Hepatocyte (in vitro differentiated cells): Measurements from ENCODE around the gene MRPS18B. TPM values are rescaled to one million over a fixed set of nuclear protein-coding genes. Genes with fewer than 3 reads are reported as not detected.

ENCODE experiments used
- DNase-seq: peaks from one replicate; pipeline ENCODE4 v3.0.0-alpha.2; 2016; ENCODE audit warnings: low spot score
- H2AFZ ChIP-seq: fragments of 200-600 bp; sonication (generic); 2 replicates; pipeline ENCODE4 v1.6.0; 2016; ENCODE audit warnings: antibody characterized with exemption, mild to moderate bottlenecking
- H3K27ac ChIP-seq: fragments of 200-600 bp; sonication (generic); 2 replicates; pipeline ENCODE4 v1.5.1; 2016; ENCODE audit warnings: mild to moderate bottlenecking
- H3K27me3 ChIP-seq: fragments of 200-600 bp; sonication (generic); 2 replicates; pipeline ENCODE4 v1.6.1; 2016
- H3K36me3 ChIP-seq: fragments of 200-600 bp; sonication (generic); replicated peaks from 2 replicates; pipeline ENCODE4 v1.5.1; 2016; ENCODE audit warnings: low read depth; ENCODE audit not compliant: insufficient read depth
- H3K4me1 ChIP-seq: fragments of 200-600 bp; sonication (generic); 2 replicates; pipeline ENCODE4 v1.5.1; 2016; ENCODE audit warnings: mild to moderate bottlenecking, moderate library complexity; ENCODE audit not compliant: insufficient read depth
- H3K4me2 ChIP-seq: fragments of 200-600 bp; sonication (generic); 2 replicates; pipeline ENCODE4 v1.6.0; 2016
- H3K4me3 ChIP-seq: fragments of 200-600 bp; sonication (generic); 2 replicates; pipeline ENCODE4 v1.5.1; 2016; ENCODE audit warnings: mild to moderate bottlenecking
- H3K79me2 ChIP-seq: fragments of 200-600 bp; sonication (generic); 2 replicates; pipeline ENCODE4 v1.6.0; 2017; ENCODE audit warnings: mild to moderate bottlenecking
- H3K9me2 ChIP-seq: fragments of 200-600 bp; sonication (generic); replicated peaks from 2 replicates; pipeline ENCODE4 v1.6.0; 2017; ENCODE audit warnings: mild to moderate bottlenecking; ENCODE audit not compliant: insufficient read depth
- H3K9me3 ChIP-seq: fragments of 200-600 bp; sonication (generic); 2 replicates; pipeline ENCODE4 v1.5.1; 2016; ENCODE audit warnings: low read depth, mild to moderate bottlenecking
- H4K20me1 ChIP-seq: fragments of 200-600 bp; sonication (generic); 2 replicates; pipeline ENCODE4 v1.6.0; 2016; ENCODE audit warnings: mild to moderate bottlenecking; ENCODE audit not compliant: insufficient read depth, poor library complexity, severe bottlenecking
- EZH2 ChIP-seq: fragments of 200-600 bp; sonication (generic); IDR thresholded peaks from 2 replicates; pipeline ENCODE4 v1.6.1; 2016; ENCODE audit warnings: antibody characterized with exemption, mild to moderate bottlenecking, borderline replicate concordance
- EZH2phosphoT487 ChIP-seq: fragments of 200-600 bp; sonication (generic); IDR thresholded peaks from one replicate; pipeline ENCODE4 v1.6.1; 2018; ENCODE audit warnings: antibody characterized with exemption, mild to moderate bottlenecking, low read depth, moderate library complexity; ENCODE audit not compliant: unreplicated experiment, severe bottlenecking
- WGBS: methylation state at CpG from one replicate; pipeline ENCODE4 v1.1.6; 2016; ENCODE audit warnings: low lambda C conversion rate; ENCODE audit errors: missing lambda C conversion rate; 5-methylcytosine and 5-hydroxymethylcytosine counted together
- polyA plus RNA-seq: library from polyadenylated mRNA; unstranded; fragments of >200 nt; fragmentation: Nextera tagmentation; extraction: Ambion mirVana; gene quantifications from 2 replicates; pipeline ENCODE4 v1.2.1, GENCODE V29; 2016
- total RNA-seq: library from RNA; depleted of rRNA; stranded (reverse); fragments of >200 nt; gene quantifications from 2 replicates; pipeline ENCODE4 v1.2.3, GENCODE V29; 2014
- TF ChIP-seq, protein P1 (sequence below): fragments of 200-600 bp; sonication (generic); IDR thresholded peaks from 2 replicates; pipeline ENCODE4 v1.5.1; 2016; ENCODE audit warnings: antibody characterized with exemption, mild to moderate bottlenecking; ENCODE audit not compliant: poor library complexity

MRPS18B gene
- total and polyA plus RNA-seq, 2 experiments from 2014 or later: 38.7 to 59.4 TPM

DNA sequence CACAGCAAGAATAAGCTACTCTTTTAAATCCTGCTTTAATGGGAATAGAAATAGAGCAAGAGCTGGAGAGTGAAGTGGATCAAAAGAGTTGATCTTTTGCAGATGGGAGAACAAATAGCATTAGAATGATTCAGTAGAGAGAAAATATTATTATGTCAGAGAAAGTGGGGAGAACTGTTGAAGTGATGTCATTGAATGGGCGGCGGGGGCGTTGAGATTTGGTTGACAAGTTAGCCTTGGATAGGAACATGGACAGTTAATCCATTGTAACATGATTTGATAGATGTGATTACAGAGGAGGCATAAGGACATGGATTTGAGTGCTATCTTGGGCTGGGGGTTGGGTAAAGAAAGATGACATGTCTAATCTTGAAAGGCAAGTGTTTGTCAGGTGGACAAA, 18.2 kb downstream of the MRPS18B start:
- H3K79me2 ChIP-seq: no peaks in the 10 kb centered on the region
- WGBS: 100% methylated on average over 3 of the region's 3 CpGs
- H3K4me1 ChIP-seq: no peaks in the 10 kb centered on the region
- no peak overlapping the region for H2AFZ ChIP-seq
- no peak overlapping the region for H3K27ac ChIP-seq
- TF ChIP-seq EZH2phosphoT487: no peak
- no peak for TF ChIP-seq EZH2
- TF ChIP-seq, protein P1, sequence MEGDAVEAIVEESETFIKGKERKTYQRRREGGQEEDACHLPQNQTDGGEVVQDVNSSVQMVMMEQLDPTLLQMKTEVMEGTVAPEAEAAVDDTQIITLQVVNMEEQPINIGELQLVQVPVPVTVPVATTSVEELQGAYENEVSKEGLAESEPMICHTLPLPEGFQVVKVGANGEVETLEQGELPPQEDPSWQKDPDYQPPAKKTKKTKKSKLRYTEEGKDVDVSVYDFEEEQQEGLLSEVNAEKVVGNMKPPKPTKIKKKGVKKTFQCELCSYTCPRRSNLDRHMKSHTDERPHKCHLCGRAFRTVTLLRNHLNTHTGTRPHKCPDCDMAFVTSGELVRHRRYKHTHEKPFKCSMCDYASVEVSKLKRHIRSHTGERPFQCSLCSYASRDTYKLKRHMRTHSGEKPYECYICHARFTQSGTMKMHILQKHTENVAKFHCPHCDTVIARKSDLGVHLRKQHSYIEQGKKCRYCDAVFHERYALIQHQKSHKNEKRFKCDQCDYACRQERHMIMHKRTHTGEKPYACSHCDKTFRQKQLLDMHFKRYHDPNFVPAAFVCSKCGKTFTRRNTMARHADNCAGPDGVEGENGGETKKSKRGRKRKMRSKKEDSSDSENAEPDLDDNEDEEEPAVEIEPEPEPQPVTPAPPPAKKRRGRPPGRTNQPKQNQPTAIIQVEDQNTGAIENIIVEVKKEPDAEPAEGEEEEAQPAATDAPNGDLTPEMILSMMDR: no peak
- no peaks in the 10 kb centered on the region for H3K9me2 ChIP-seq
- H3K27me3 ChIP-seq: no peaks in the 10 kb centered on the region
- DNase-seq: no peak
- no peak overlapping the region for H3K4me3 ChIP-seq
- H4K20me1 ChIP-seq: no peaks in the 10 kb centered on the region
- no peaks in the 10 kb centered on the region for H3K9me3 ChIP-seq
- H3K4me2 ChIP-seq: no peak overlapping the region
- no peaks in the 10 kb centered on the region for H3K36me3 ChIP-seq

DNA sequence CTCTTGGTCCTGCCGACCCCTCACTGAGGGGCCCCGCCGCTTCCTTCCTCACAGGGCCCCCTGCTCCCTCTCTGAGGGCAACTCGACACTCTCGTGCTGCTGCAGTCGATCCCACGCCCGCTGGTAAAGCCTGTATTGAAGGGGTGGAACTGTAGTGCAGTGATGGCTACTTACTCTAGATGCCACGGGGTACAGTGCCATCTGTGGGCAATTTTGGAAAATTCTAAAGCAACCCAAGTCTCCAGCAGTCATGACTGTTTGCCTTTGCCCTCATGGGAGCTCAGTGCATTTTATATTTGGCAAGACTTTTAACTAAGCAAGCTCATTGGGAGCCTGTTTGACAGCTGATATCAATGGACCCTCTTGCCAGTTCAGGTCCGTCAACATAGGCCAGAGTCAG, 22.8 kb downstream of the MRPS18B start:
- Histone ChIP-seq H4K20me1 (no peaks in the 10 kb centered on the region), H3K36me3 (no peaks in the 10 kb centered on the region), H3K4me1 (peaks cover 6% of the 10 kb centered on the region), H3K27ac (no peak overlapping the region), H3K27me3 (no peaks in the 10 kb centered on the region), H3K4me2 (no peak overlapping the region), H3K9me2 (no peaks in the 10 kb centered on the region), H3K9me3 (no peaks in the 10 kb centered on the region), H3K79me2 (peaks cover 19% of the 10 kb centered on the region), H3K4me3 (no peak overlapping the region), H2AFZ (no peak overlapping the region)
- 87% methylated on average over 10 of the region's 10 CpGs for WGBS
- TF ChIP-seq EZH2: no peak
- no peak for TF ChIP-seq EZH2phosphoT487
- TF ChIP-seq, protein P1: no peak
- DNase-seq: no peak

DNA sequence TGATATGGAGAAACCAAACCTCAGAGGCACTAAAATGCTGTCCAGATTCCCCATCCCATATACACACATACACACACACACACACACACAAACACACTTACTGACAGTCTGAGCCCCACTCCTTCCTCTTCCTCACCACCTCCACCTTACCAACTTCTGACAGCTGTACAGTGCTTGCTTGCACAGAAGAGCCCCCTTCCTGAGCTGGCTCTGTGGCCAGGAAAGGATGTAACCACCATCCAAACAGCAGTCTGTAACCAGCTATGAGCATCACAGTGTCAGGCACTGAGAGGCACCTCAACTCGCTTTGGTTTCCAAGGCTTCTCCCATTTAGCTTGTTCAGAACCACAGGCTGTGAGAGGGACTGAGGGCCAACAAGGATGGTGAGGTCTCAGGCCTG, 23.4 kb downstream of the MRPS18B start:
- H3K9me2 ChIP-seq: no peaks in the 10 kb centered on the region
- H3K36me3 ChIP-seq: no peaks in the 10 kb centered on the region
- 100% methylated on average over 1 of the region's 1 CpG for WGBS

More for the DNA sequence above, 23.4 kb downstream of the MRPS18B start:
- H3K4me1 ChIP-seq: peaks cover 9% of the 10 kb centered on the region
- no peak overlapping the region for H3K4me2 ChIP-seq
- no peaks in the 10 kb centered on the region for H3K27me3 ChIP-seq
- H3K79me2 ChIP-seq: peaks cover 25% of the 10 kb centered on the region
- H3K27ac ChIP-seq: peak overlapping the region; percentile 30
- no peak for TF ChIP-seq EZH2
- TF ChIP-seq, protein P1: no peak
- no peak for TF ChIP-seq EZH2phosphoT487
- H3K9me3 ChIP-seq: no peaks in the 10 kb centered on the region
- H2AFZ ChIP-seq: no peak overlapping the region
- H3K4me3 ChIP-seq: no peak overlapping the region
- no peak for DNase-seq
- H4K20me1 ChIP-seq: peaks cover 2% of the 10 kb centered on the region
